ENCODE data around the gene LRP5. TPM values are rescaled to one million over a fixed set of nuclear protein-coding genes. Genes with fewer than 3 reads are reported as not detected.
"Not testable (repeated sequence)": the region's sequence is repeated elsewhere in the genome, so short reads cannot be mapped to it uniquely, and the experiment has no call there.

Gene LRP5
- total RNA-seq, 1 donor from 2014 or later: 55.8 TPM

- peak in 1 of 2 donors; percentile 19 for DNase-seq (ENCODE audit: low read depth in 2 of 2)
Measured at GRCh38 chr11:68282141-68282860, 30.1 kb upstream of the LRP5 start.

DNA sequence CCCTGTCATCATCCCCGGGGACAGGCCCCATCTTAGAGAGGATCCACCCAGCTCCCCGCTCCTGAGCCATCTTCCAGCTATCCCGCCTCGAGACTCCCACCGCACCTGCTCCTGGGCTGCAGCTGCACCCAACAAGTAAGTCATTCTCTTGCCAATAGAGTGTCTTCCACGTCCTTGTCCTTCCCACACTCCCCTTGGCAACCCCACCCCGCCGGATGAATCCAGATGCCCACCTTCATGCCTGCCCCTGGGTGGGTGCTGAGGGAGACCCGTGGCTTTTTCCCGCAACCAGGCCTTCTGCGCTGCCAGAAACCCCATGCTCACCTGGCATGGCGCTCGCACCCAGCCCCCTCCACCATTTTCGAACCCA is 29.5 kb upstream of the LRP5 start:
- DNase-seq (ENCODE audit: low read depth in 2 of 2): no peak

- DNase-seq (ENCODE audit: low read depth in 2 of 2): not testable (repeated sequence)
Measured at GRCh38 chr11:68284588-68284987, 27.8 kb upstream of the LRP5 start.

- DNase-seq (ENCODE audit: low read depth in 2 of 2): peak in 1 of 2 donors; percentile 21
Measured at GRCh38 chr11:68287419-68287818, 25.0 kb upstream of the LRP5 start.

- no peak for DNase-seq (ENCODE audit: low read depth in 2 of 2)
Measured at GRCh38 chr11:68289456-68289855, 22.9 kb upstream of the LRP5 start.

DNA sequence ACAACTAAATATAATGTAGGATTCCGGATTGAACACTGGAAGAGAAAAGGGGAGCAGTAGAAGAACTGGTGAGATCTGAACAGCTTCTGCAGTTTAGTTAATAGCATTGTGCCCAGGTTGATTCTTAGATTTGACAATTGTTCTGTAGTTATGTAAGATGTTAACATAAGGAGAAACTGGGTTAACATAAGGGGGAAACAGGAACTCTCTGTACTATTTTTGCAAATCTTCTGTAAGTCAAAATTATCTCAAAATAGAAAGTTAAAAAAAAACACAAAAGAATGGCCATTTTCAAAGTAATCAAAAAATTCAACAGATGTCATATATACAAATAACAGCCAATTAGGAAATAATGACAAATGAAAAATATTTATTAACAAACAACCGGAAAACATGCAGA is 18.7 kb upstream of the LRP5 start:
- DNase-seq (ENCODE audit: low read depth in 2 of 2): no peak

GRCh38 chr11:68295271-68295670 is 17.1 kb upstream of the LRP5 start:
- DNase-seq (ENCODE audit: low read depth in 2 of 2): no peak

GRCh38 chr11:68295940-68296339 is 16.5 kb upstream of the LRP5 start:
- DNase-seq (ENCODE audit: low read depth in 2 of 2): no peak

DNA sequence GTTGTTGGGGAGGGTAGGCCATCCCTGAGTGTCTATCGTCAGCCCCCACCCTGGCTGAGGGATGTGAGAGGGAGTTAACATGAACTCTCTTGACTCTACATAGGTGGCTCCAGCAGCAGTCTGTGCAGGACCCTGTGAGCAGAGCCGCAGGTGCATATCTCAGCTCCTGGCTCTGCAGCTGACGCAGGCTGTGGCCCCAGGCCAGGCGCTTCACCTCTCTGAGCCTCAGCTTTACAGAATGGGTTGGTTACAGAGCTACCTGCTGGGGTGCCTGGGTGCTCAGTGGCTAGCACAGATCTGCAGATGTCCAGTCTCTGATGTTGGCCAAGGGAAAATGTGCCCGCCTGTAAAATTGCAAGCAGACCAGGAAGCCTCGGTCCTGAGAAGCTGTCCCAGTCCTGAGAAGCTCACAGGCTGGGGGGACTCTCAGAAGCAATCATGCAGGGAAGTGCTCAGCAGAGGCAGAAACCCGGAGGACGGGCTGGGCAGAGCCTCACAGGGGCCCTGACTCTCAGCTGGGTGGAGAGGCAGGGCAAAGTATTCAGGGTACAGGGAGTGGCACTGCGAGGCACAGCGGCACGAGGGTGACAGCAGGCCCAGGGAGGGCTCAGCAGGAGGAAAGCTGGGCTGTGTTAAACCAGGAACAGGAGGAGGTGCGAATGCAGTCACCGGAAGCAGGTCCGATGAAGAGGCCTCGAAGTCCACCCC is 15.9 kb upstream of the LRP5 start:
- DNase-seq (ENCODE audit: low read depth in 2 of 2): no peak

GRCh38 chr11:68297052-68297378 is 15.4 kb upstream of the LRP5 start:
- no peak for DNase-seq (ENCODE audit: low read depth in 2 of 2)

DNA sequence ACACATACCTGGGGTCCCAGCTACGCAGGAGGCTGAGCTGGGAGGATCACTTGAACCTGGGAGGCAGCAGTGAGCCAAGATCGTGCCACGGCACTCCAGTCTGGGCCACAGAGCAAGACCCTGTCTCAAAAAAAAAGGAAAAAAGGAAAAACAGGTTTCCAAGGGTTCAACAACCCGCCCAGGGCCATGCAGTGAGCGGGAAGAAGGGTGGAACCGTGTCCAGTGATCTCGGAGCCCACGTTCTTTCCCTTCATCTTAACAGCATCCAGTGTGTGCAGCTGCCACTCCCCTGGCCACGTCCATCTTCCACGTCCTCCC is 14.9 kb upstream of the LRP5 start:
- no peak for DNase-seq (ENCODE audit: low read depth in 2 of 2)

- peak in 1 of 2 donors; percentile 61 for DNase-seq (ENCODE audit: low read depth in 2 of 2)
Measured at GRCh38 chr11:68297812-68298658, 14.4 kb upstream of the LRP5 start.

GRCh38 chr11:68298659-68299516 is 13.5 kb upstream of the LRP5 start:
- DNase-seq (ENCODE audit: low read depth in 2 of 2): no peak

GRCh38 chr11:68299517-68299879 is 12.9 kb upstream of the LRP5 start:
- not testable (repeated sequence) for DNase-seq (ENCODE audit: low read depth in 2 of 2)

- DNase-seq (ENCODE audit: low read depth in 2 of 2): no peak
Measured at GRCh38 chr11:68300076-68300830, 12.1 kb upstream of the LRP5 start.

DNA sequence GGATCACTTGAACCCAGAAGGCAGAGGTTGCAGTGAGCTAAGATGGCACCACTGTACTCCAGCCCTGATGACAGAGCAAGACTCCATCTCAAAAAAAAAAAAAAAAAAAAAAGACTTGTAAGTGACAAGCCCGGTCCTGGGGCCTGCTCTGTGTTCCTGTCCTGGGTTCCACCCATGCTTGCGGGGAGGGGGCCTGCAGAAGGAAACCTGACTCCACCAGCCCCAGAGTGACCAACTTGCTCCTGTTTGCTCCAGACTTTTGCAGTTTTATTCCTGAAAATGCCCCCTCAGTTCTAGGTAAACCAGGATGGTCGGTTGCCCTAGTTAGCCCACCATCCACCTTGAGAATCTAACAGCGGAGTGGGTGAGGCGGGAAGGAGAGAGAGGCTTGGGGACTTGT is 10.1 kb upstream of the LRP5 start:
- no peak for DNase-seq (ENCODE audit: low read depth in 2 of 2)

DNA sequence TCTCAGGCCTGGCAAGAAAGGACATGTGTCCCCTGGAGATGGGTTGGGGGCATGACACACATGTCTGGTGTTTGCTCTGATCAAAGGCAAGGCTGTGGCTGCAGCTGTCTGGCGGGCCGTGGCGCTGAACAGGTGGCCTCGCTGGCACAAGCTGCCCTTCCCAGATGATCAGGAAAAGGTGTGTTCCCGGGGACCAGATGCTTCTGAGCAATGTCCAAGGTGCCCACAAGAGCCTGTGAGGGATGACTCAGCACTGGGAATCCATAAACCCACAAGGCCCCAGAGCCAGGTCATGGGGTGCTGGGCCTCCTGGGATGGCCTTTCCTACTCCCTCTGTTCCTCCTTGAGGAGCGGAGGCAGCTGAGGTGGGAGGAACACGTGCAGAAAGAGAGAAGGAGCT is 9.7 kb upstream of the LRP5 start:
- DNase-seq (ENCODE audit: low read depth in 2 of 2): no peak

GRCh38 chr11:68303083-68303482 is 9.3 kb upstream of the LRP5 start:
- no peak for DNase-seq (ENCODE audit: low read depth in 2 of 2)

- no peak for DNase-seq (ENCODE audit: low read depth in 2 of 2)
Measured at GRCh38 chr11:68303982-68304780, 8.2 kb upstream of the LRP5 start.

- no peak for DNase-seq (ENCODE audit: low read depth in 2 of 2)
Measured at GRCh38 chr11:68306636-68307035, 5.8 kb upstream of the LRP5 start.

All from dermis microvascular lymphatic vessel endothelial cell (primary cell).